ENCODE measurements around the gene NAA20.
"Not testable (repeated sequence)": the region's sequence is repeated elsewhere in the genome, so short reads cannot be mapped to it uniquely, and the experiment has no call there.

NAA20 gene

DNA sequence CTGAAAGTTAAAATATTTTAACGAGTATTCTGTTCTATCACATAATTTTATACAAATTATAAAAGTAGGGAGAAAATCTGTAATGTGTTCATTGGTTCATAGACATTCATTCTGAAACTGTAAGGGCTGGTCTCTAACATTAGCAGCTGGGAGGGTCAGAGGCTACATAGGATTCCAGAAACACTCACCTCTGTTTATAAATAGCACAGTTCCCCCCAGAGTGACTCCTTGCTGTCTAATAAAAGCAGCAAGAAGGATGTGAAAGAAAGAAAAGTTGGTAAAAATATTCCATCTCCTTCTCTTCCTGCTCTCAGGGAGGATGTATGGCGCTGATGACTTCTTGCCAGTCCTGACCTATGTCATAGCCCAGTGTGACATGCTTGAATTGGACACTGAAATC, 25.3 kb upstream of the NAA20 start:
- no peak for DNase-seq

GRCh38 chr20:19992996-19993908, 23.9 kb upstream of the NAA20 start:
- no peak for DNase-seq

DNA sequence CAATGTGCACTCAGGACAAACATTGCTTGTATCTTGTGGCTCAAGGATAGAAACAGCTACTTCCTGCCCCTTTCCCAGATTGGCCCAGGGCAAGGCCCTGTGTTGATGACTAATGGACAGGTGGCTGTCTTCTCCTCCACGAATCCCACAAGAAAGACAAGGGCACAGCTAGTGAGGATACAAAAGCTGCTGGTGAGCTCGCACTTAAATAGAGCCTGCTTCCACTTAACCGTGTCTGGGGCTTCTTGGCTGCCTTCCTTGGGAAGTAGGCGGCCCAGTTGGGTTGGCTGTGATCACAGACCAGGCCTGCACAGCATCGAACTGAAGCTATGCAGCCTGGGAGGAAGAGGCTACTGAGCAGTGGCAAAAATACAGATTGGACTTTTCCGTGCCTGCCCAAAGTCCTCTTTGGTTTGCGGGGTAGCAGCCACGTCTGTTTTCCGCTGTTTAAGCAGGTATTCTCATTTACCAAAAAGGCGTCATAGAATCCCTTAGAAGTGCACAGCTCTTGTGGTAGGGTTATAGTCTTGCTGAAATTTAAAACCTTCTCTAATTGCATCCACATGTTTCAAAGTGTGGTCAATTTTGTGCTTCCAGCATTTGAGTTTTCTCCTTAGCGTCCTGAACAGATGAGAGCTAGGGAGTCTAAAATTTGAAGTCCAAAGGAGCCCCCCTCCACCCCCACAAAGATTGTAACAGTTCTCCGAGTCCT, 23.0 kb upstream of the NAA20 start:
- no peak for DNase-seq

GRCh38 chr20:19995220-19995863, 21.8 kb upstream of the NAA20 start:
- DNase-seq: no peak

DNA sequence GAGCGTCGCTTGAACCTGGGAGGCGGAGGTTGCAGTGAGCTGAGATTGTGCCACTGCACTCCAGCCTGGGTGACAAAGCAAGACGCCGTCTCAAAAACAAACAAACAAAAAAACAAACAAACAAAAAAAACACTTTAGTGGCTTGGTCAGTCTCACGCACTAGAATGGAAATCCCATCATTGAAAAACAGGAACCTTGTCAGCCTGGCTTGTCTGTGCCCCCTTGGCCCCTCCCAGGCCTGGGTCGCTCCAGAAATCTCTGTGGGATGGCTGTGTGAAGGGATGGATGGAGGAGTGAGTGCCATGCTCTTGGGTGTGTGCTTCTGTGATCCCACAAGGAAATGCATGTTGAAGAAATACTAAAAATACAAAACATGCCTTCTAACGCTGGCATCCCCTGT, 20.9 kb upstream of the NAA20 start:
- no peak for DNase-seq

- no peak for DNase-seq
Observed at GRCh38 chr20:19996917-19997316, 20.2 kb upstream of the NAA20 start.

GRCh38 chr20:19998990-19999705, 18.0 kb upstream of the NAA20 start:
- no peak for DNase-seq

- no peak for DNase-seq
Observed at GRCh38 chr20:20000211-20000968, 16.8 kb upstream of the NAA20 start.

GRCh38 chr20:20002101-20002998, 14.8 kb upstream of the NAA20 start:
- DNase-seq: no peak

DNA sequence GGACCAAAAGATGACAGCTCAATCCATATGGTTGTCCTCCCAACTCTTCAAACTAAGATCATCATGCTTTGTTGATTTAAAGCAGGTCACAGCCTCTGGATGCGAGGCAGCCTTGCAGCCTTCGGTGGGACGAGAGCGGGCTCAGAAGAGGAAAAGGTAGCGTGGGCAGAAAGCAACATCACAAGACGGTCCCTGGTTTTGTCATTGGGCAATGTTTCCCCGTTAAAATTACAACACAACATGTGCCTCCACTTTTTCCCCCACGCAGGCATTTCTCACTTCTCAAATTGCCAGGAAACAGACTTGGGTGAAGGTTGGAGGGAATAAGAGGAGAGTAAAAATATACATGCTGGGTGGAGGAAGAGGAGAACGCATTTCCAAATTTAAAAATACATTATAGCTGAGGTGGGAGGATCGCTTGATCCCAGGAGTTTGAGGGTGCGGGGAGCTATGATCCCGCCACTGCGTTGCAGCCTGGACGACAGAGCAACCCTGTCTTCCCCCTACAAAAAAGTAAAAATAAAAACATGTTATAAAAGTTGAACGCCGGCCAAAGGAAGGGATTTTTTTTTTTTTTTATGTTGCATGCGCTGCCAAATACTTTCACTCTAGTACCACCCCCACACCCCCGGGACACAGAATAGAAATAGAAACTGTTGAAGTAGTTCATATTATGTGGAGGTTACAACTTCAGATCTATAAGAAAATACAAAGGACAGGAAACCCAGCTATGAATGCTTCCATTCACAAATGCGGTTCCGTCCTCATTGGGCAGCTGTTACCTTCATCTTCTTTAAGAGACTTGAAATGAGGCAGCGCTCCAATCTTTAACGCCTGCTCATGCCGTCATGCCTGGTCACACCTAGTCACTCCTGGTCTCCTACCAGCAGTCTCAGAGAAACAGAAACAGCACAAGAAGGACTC, 13.9 kb upstream of the NAA20 start:
- no peak for DNase-seq

GRCh38 chr20:20003955-20004322, 13.2 kb upstream of the NAA20 start:
- not testable (repeated sequence) for DNase-seq

DNA sequence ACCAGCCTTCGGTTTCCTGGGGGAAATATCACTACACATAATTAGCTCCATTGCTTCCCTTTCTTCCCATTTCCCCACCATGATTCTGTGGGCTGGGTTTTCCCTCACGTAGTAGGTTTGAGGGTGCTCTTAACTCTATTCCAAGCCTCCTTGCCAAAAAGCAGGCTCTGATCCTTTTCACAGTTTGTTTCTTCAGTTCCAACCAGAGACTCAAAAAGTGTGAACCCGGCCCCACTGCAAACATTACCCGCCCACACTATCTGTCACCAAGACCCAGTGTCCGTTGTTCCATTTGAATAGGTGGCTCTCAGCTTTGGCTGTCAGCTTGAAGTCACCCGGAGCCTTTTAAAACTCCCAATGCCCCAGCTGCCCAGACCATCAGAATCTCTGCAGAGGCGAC, 11.8 kb upstream of the NAA20 start:
- no peak for DNase-seq

DNA sequence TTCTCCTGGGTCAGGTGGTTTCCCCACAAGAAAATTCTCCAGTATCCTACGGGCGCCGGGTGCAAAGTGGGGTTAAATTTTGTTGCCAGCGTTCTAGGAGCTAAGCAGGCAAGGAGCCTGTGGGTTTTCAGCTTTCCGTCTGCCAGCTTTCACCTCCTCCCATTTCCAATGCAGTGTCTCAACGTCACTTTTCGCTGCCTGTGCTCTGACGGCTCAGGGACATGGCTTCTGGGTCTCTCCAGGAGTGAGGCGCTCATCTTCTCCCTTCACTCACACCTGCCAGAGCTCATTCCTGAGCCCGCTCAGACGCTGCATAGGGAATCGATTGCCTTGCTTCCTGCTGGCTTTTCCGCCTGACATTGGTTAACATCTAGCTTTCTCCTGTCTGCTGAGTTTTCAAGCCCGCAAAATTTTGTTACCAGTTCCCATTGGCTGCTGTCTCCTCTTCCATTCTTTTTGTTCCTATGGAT, 7.3 kb upstream of the NAA20 start:
- no peak for DNase-seq

DNA sequence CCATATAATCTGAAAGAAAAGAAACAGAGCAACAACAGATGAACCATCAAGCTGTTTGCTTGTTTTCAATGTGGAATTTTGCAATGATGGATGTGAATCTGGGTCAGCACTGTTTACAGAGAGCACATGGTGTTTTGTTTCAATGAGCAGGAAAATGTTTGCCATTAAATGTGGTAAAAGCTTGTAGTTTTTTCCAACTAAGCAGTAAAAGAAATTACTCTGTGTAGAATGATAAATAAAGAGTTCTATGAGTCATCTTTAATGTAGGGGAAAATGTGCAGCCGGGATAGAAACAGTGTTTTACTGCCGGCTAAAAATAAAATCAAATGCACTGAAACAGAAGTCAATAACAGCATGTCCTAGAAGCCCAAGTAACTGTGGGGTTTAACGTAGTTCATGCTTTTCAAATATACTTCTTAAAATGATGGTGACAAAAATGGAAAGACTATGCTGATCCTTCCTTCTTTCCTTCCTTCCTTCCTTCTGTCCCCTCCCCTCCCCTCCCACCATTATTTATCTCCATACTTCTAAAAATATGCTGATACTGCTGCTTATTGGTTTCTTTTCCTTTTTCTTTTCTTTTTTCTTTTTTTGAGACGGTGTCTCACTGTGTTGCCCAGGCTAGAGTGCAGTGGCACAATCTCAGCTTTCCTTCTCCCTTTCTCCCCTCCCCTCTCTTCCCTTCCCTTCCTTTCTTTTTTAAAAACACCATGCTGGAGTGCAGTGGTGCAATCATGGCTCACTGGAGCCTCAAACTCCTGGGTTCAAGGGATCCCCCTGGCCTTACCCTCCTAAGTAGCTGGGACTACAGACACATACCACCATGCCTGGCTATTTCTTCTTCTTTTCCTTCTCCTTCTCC, 6.3 kb upstream of the NAA20 start:
- no peak for DNase-seq

GRCh38 chr20:20012541-20012940, 4.6 kb upstream of the NAA20 start:
- DNase-seq: no peak

- DNase-seq: no peak
Observed at GRCh38 chr20:20014659-20015058, 2.5 kb upstream of the NAA20 start.

GRCh38 chr20:20017844-20018185, 653 bp downstream of the NAA20 start:
- DNase-seq: no peak

DNA sequence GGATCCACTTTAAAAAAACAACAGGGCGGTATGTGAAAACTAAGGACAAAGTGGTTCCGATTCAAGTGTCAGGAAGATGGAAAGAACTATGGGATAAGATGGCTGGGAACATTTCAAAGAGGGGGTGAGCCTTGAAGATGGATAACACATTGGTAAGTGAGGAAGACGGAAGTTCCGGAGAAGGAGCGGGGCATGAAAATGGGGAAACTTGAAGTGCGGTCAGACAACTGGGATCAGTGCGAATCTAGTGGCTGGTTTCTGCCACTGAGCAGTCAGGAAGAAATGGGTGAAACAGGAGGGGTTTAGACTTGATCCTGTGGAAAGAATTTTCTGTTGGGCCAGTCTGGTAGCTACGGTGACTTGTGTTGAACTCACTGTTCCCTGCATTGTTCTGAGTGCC, 1.2 kb downstream of the NAA20 start:
- DNase-seq: no peak

DNA sequence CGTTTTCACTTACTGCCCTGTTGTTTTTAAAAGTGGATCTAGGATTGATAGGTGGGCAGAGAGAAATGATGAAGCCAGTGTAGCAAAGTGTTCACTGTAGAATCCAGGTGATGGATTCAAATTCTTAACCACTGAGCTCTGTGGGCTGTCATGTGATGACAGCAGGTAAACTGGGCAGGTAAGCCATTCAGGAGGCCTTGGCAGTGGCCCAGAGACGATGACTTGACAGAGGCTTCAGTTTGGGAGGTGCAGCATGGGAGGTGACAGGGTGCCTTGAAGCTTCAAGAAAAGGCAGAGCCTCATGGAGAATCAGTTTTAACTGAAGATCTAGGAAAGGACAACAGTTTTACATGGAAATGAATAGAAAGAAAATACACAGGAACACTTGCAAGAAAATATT, 2.0 kb downstream of the NAA20 start:
- DNase-seq: no peak
